RWPE2 (cell line): Measurements from ENCODE around the gene PIAS3.

ENCODE experiments used
- ATAC-seq: fragments of 200-7000 bp; cut with Tn5 transposase; 3 replicates; pipeline ENCODE4 v1.9.1; 2021; ENCODE audit warnings: low read depth
- DNase-seq: peaks from one replicate; pipeline ENCODE4 v3.0.0-alpha.2; 2020; ENCODE audit warnings: low spot score
- H3K27ac ChIP-seq: fragments of 450-650 bp; 2 replicates; pipeline ENCODE4 v1.5.1; 2017; ENCODE audit warnings: mild to moderate bottlenecking; ENCODE audit not compliant: poor library complexity, severe bottlenecking
- H3K27me3 ChIP-seq: fragments of 250-450 bp; sonication (Bioruptor Pico); 2 replicates; pipeline ENCODE4 v1.5.1; 2021; ENCODE audit warnings: mild to moderate bottlenecking, moderate library complexity; ENCODE audit not compliant: insufficient read depth, poor library complexity, severe bottlenecking
- H3K36me3 ChIP-seq: fragments of 250-450 bp; sonication (Bioruptor Pico); 2 replicates; pipeline ENCODE4 v1.5.1; 2020; ENCODE audit warnings: low read depth, mild to moderate bottlenecking, moderate library complexity
- H3K4me1 ChIP-seq: fragments of 250-450 bp; sonication (Bioruptor Pico); 2 replicates; pipeline ENCODE4 v1.5.1; 2021; ENCODE audit warnings: mild to moderate bottlenecking, moderate library complexity; ENCODE audit not compliant: insufficient read depth, poor library complexity, severe bottlenecking
- H3K4me3 ChIP-seq: fragments of 250-450 bp; sonication (Bioruptor Pico); 2 replicates; pipeline ENCODE4 v1.5.1; 2021; ENCODE audit warnings: mild to moderate bottlenecking, moderate library complexity; ENCODE audit not compliant: severe bottlenecking
- H3K9me3 ChIP-seq: fragments of 250-450 bp; sonication (Bioruptor Pico); 2 replicates; pipeline ENCODE4 v1.5.1; 2021; ENCODE audit warnings: mild to moderate bottlenecking, moderate library complexity; ENCODE audit not compliant: severe bottlenecking
- CTCF ChIP-seq: fragments of 450-650 bp; IDR thresholded peaks from one replicate; pipeline ENCODE4 v1.5.1; 2017; ENCODE audit warnings: mild to moderate bottlenecking, moderate library complexity; ENCODE audit not compliant: poor library complexity, severe bottlenecking

The PIAS3 gene

GRCh38 chr1:145857170-145857569, 1.7 kb downstream of the PIAS3 start:
- Histone ChIP-seq H3K4me1 (no peaks in the 10 kb centered on the region), H3K27ac (no peak overlapping the region), H3K36me3 (peaks cover 43% of the 10 kb centered on the region), H3K27me3 (no peaks in the 10 kb centered on the region), H3K4me3 (no peak overlapping the region), H3K9me3 (no peaks in the 10 kb centered on the region)
- no peak for DNase-seq
- no peak for ATAC-seq
- no peak for TF ChIP-seq CTCF

GRCh38 chr1:145855426-145855948, 3.4 kb downstream of the PIAS3 start:
- Histone ChIP-seq H3K27ac (no peak overlapping the region), H3K36me3 (peaks cover 60% of the 10 kb centered on the region), H3K4me1 (no peaks in the 10 kb centered on the region), H3K27me3 (no peaks in the 10 kb centered on the region), H3K4me3 (no peak overlapping the region), H3K9me3 (no peaks in the 10 kb centered on the region)
- no peak for DNase-seq
- ATAC-seq: no peak
- TF ChIP-seq CTCF: no peak

- Histone ChIP-seq H3K27me3 (no peaks in the 10 kb centered on the region), H3K4me1 (no peaks in the 10 kb centered on the region)
- 0 out of 3 replicates have a peak, but pooled peaks have one; percentile 26 for ATAC-seq
Observed at GRCh38 chr1:145849356-145850160, 9.3 kb downstream of the PIAS3 start.

GRCh38 chr1:145847827-145848226, 11.1 kb downstream of the PIAS3 start:
- Histone ChIP-seq H3K27me3 (no peaks in the 10 kb centered on the region), H3K4me1 (no peaks in the 10 kb centered on the region), H3K27ac (no peak overlapping the region), H3K9me3 (no peaks in the 10 kb centered on the region), H3K36me3 (peaks cover 41% of the 10 kb centered on the region), H3K4me3 (no peak overlapping the region)
- DNase-seq: no peak
- TF ChIP-seq CTCF: no peak
- ATAC-seq: no peak

More at GRCh38 chr1:145849356-145850160, 9.3 kb downstream of the PIAS3 start:
- Histone ChIP-seq H3K36me3 (peaks cover 54% of the 10 kb centered on the region), H3K9me3 (no peaks in the 10 kb centered on the region), H3K27ac (peak overlapping the region; percentile 16), H3K4me3 (no peak overlapping the region)
- no peak for DNase-seq
- TF ChIP-seq CTCF: peak; percentile 28

- DNase-seq (no peak), ATAC-seq (peak; percentile 18; the same call in 1 of the 3 replicates)
- Histone ChIP-seq H3K4me3 (peak overlapping the region; percentile 43), H3K9me3 (no peaks in the 10 kb centered on the region), H3K27ac (no peak overlapping the region), H3K27me3 (no peaks in the 10 kb centered on the region), H3K36me3 (peaks cover 30% of the 10 kb centered on the region), H3K4me1 (no peaks in the 10 kb centered on the region)
- no peak for TF ChIP-seq CTCF
Observed at GRCh38 chr1:145846201-145846612, 12.7 kb downstream of the PIAS3 start.
